NCI-H1105 (cell line): ENCODE data around the gene TSACC.

ENCODE experiments used
- DNase-seq: peaks from one replicate; lab custom pipeline; 2025; lab: John Stamatoyannopoulos, UW

TSACC gene

GRCh38 chr1:156376146-156376545, 37.8 kb downstream of the TSACC start:
- DNase-seq = no peak

- DNase-seq = no peak
Observed at GRCh38 chr1:156376958-156377919, 38.9 kb downstream of the TSACC start.

GRCh38 chr1:156378557-156378956, 40.2 kb downstream of the TSACC start:
- no peak for DNase-seq

GRCh38 chr1:156379420-156380165, 41.3 kb downstream of the TSACC start:
- DNase-seq = no peak

- DNase-seq = no peak
Observed at GRCh38 chr1:156382561-156382960, 44.2 kb downstream of the TSACC start.

- DNase-seq = peak; percentile 72
Observed at GRCh38 chr1:156383023-156383422, 44.7 kb downstream of the TSACC start.

- no peak for DNase-seq
Observed at GRCh38 chr1:156384007-156384406, 45.7 kb downstream of the TSACC start.

GRCh38 chr1:156384658-156385057, 46.3 kb downstream of the TSACC start:
- DNase-seq = no peak

- DNase-seq = peak; percentile 65
Observed at GRCh38 chr1:156385534-156386031, 47.3 kb downstream of the TSACC start.

GRCh38 chr1:156386134-156386901, 48.0 kb downstream of the TSACC start:
- no peak for DNase-seq

GRCh38 chr1:156386949-156387869, 48.9 kb downstream of the TSACC start:
- no peak for DNase-seq

- no peak for DNase-seq
Observed at GRCh38 chr1:156387870-156388173, 49.5 kb downstream of the TSACC start.

- no peak for DNase-seq
Observed at GRCh38 chr1:156388174-156389137, 50.1 kb downstream of the TSACC start.

GRCh38 chr1:156389311-156389710, 51.0 kb downstream of the TSACC start:
- no peak for DNase-seq

- no peak for DNase-seq
Observed at GRCh38 chr1:156390469-156391365, 52.4 kb downstream of the TSACC start.

GRCh38 chr1:156391366-156391677, 53.0 kb downstream of the TSACC start:
- DNase-seq = no peak

- no peak for DNase-seq
Observed at GRCh38 chr1:156391701-156392100, 53.4 kb downstream of the TSACC start.

- DNase-seq = no peak
Observed at GRCh38 chr1:156392452-156392853, 54.1 kb downstream of the TSACC start.

- no peak for DNase-seq
Observed at GRCh38 chr1:156393095-156393494, 54.8 kb downstream of the TSACC start.
